Measurements from ENCODE around the gene RPL21.

DNA sequence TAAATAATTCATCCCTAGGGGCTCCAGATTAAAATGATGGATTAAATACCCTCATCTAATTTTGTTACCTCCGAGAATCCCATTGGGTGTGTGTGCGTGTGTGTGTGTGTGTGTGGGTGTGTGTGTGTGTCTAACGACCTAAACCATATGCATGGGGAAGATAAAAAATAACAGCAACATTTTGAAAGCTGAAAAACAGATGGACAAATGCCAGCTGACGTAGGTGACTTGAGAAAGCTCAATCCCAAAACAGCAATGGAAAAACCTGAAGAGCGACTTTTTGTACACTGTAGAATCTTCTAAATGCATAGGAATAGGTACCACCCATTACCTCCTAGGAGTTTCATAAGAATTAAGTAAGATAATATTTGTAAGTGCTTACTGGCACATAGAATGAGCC is 8.7 kb upstream of the RPL21 start:
- no peak for TF ChIP-seq EZH2 (IDR thresholded peaks at IDR 0.05; ENCODE audit: borderline replicate concordance)
- TF ChIP-seq, protein P1, sequence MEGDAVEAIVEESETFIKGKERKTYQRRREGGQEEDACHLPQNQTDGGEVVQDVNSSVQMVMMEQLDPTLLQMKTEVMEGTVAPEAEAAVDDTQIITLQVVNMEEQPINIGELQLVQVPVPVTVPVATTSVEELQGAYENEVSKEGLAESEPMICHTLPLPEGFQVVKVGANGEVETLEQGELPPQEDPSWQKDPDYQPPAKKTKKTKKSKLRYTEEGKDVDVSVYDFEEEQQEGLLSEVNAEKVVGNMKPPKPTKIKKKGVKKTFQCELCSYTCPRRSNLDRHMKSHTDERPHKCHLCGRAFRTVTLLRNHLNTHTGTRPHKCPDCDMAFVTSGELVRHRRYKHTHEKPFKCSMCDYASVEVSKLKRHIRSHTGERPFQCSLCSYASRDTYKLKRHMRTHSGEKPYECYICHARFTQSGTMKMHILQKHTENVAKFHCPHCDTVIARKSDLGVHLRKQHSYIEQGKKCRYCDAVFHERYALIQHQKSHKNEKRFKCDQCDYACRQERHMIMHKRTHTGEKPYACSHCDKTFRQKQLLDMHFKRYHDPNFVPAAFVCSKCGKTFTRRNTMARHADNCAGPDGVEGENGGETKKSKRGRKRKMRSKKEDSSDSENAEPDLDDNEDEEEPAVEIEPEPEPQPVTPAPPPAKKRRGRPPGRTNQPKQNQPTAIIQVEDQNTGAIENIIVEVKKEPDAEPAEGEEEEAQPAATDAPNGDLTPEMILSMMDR (IDR thresholded peaks at IDR 0.05; ENCODE audit: poor library complexity), result no peak
